AG09319 (cell line): ENCODE measurements around the gene TBX15.
"Not testable (repeated sequence)": the region's sequence is repeated elsewhere in the genome, so short reads cannot be mapped to it uniquely, and the experiment has no call there.

ENCODE experiments used
- DNase-seq: peaks from one replicate; pipeline ENCODE4 v3.0.0-alpha.2; 2010; ENCODE audit warnings: low read depth; ENCODE audit errors: extremely low read depth
- TF ChIP-seq, protein P1 (sequence below): IDR thresholded peaks from 2 replicates; pipeline ENCODE4 v1.5.1; 2011; ENCODE audit warnings: low read depth, mild to moderate bottlenecking, inconsistent platforms, low read length, moderate library complexity

TBX15 gene

DNA sequence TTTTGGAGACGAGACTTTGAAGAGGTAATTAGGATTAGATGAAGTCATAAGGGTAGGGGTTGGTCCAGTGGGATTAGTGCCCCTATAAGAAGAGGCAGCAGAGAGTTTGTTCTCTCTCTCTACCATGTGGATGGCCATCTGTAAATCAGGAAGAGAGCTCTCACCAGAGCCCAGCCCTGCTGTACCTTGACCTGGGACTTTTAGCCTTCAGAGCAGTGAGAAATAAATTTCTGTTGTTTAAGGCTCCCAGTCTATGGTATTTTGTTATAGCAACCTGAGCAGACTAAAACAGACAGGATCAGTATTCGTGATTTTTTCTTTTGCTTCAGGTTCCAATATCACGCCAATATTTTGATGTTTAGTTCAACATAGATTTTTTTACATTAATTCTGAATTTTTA lies 30.0 kb downstream of the TBX15 start:
- TF ChIP-seq, protein P1, sequence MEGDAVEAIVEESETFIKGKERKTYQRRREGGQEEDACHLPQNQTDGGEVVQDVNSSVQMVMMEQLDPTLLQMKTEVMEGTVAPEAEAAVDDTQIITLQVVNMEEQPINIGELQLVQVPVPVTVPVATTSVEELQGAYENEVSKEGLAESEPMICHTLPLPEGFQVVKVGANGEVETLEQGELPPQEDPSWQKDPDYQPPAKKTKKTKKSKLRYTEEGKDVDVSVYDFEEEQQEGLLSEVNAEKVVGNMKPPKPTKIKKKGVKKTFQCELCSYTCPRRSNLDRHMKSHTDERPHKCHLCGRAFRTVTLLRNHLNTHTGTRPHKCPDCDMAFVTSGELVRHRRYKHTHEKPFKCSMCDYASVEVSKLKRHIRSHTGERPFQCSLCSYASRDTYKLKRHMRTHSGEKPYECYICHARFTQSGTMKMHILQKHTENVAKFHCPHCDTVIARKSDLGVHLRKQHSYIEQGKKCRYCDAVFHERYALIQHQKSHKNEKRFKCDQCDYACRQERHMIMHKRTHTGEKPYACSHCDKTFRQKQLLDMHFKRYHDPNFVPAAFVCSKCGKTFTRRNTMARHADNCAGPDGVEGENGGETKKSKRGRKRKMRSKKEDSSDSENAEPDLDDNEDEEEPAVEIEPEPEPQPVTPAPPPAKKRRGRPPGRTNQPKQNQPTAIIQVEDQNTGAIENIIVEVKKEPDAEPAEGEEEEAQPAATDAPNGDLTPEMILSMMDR = no peak
- no peak for DNase-seq

DNA sequence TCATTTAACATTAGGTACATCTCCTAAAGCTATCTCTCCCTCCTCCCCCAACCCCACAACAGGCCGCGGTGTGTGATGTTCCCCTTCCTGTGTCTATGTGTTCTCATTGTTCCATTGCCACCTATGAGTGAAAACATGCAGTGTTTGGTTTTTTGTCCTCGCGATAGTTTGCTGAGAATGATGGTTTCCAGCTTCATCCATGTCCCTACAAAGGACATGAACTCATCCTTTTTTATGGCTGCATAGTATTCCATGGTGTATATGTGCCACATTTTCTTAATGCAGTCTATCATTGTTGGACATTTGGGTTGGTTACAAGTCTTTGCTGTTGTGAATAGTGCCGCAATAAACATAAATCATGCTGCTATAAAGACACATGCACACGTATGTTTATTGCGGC lies 30.6 kb downstream of the TBX15 start:
- DNase-seq = not testable (repeated sequence)

DNA sequence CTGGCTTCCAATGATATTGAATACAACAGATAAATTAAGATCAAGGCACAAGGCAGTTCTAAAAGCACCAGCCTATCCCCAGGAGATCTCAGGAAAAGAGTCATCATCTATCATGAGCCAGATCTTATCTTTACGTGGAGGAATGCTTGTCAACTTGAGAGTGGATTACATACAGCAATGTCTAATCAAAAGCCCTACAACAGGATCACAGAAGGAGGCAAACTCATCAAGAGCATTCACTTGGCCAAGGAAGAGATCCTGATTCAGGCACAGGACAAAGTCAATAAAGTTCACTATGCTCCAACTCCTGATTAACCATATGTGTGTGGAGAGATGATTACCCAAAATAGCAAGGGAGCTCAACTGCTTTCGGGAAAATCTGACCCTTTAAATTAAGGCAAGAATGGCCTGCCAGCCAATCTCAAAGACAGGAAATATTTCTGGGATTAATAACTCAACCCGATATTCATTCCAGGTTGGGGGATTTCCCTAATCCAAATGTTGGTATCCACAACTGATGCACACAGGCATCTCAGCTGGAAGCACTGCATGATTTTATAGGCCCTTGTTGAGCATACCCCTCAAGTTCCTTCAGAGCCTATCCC lies 33.7 kb downstream of the TBX15 start:
- no peak for DNase-seq
- TF ChIP-seq, protein P1 = no peak

DNA sequence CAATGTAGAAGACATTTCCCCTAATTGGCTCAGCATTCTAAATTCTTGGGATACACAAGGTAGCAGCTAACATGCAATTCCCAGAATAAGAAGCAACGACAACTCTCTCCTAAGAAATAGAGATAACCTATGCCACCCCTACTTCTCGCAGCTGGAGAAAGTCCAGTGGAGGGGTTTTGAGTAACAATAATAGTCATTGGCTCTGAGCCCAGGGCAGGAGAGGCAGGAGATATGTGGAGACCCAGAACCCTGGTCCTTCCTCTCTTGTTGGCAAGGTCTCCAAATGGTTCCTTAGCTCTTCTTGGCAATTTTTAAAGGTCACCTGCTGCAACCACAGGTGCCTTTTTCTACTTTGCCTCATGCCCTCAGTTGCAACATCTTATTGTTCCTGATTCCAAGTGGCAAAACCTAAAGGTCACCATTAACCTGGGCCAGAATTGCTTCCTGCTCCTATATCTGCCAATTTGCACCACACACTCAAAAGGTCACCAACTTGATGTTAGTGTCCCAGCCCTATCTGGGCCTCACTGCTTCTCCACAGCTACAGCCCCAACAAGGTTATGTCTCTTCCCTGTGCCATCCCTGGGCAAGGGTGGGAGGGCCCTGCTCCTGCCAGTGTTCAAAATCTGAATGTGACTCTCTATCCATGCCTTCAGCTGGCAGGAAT lies 36.7 kb downstream of the TBX15 start:
- TF ChIP-seq, protein P1 = no peak
- DNase-seq = no peak

DNA sequence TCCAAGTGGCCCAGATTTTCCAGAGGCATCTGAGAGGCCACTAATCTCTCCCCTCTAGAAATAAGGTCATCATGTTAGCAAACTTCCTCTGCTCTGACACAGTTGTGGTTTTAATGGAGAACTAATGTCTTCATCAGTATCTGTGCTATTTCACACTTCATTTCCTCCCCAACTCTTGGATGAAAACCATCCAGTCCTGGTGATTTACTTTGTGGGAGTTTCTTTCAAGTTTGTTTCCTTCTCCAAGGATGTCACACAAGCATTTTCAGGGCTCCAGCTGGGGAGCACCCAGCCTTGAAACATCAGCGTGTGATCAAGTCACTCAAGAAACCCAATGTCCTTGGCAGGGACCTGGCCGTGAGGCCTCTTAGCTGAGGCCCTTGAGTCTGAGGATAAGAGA lies 38.8 kb downstream of the TBX15 start:
- DNase-seq = no peak
- TF ChIP-seq, protein P1 = no peak

DNA sequence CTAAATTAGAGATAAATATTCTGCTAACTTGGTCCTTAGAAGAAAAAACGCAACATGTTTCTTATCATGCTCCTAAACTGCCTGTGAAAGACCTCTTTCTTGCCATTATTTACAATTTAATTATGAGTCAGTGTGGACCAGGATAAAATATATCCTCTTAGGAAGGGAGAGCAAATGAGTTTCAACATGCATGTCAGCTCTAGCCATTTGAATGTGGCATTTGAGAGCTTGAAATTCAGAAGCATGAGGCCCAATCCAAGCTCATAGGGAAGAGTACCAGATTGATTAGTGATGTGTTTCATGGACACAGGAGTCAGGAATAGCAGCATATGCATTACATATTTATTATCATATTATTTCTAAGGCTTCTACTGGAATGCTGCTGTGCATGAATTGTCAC lies 39.3 kb downstream of the TBX15 start:
- TF ChIP-seq, protein P1 = no peak
- no peak for DNase-seq

DNA sequence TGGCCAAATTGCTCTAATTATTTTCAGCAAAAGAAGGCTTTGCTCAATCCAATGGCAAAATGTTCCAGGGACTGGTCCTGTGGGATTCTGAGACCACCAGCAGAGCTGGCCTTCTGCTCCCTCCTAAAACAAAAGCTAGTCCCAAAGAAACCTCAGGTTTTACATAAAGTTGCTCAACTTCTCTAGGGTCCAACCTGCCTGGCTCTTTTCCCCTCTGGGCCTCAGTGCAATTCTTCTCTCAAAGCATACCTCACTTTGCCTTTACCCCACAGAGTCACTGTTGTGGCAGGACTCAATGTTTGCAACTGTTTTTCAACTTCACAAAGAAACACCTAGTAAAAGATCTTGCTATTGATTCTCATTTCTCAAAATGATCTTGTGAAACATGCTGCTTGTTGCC lies 39.8 kb downstream of the TBX15 start:
- TF ChIP-seq, protein P1 = no peak
- no peak for DNase-seq

DNA sequence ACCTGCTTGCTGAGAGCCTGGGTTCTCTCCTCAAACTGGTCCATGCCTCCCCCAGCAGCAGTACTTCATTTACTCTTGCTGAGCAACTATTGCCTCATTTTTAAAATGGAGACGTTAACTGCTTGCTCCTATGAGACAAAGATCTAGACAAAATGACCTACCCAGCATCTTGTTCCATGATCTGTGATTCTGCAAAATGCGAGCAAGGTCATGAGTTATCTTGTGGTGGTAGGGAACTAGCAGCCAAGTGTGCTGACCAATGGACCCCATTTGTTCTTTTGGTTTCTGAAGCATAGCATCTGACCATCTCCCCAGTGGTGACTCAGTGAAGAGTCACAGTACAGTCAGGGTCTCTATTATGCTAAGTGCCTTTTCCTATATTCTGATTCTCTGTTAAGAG lies 40.4 kb downstream of the TBX15 start:
- TF ChIP-seq, protein P1 = no peak
- DNase-seq = no peak
